H1 (cell line): ENCODE measurements around the gene RFX2. TPM values are rescaled to one million over a fixed set of nuclear protein-coding genes. Genes with fewer than 3 reads are reported as not detected.

ENCODE experiments used
- HDAC2 ChIP-seq, 2 experiments: fragments of 300-600 bp in 1 of 2; sonication (generic) in 1 of 2; IDR thresholded peaks; 2 replicates each; pipeline ENCODE4 v1.6.1; 2011 to 2012; ENCODE audit warnings: low read depth in 2 of 2, low read length in 2 of 2, mild to moderate bottlenecking in 2 of 2, moderate library complexity in 2 of 2, borderline replicate concordance in 1 of 2, inconsistent platforms in 1 of 2
- MAX ChIP-seq: IDR thresholded peaks from 2 replicates; pipeline ENCODE4 v1.6.1; 2012; ENCODE audit warnings: inconsistent platforms
- polyA plus RNA-seq, 7 experiments: library from polyadenylated mRNA; depleted of rRNA in 3 of 7; stranded (reverse) in 5 of 7; unstranded in 2 of 7; fragments of >200 nt in 5 of 7; fragments of 200-250 nt in 2 of 7; gene quantifications; 1 replicate in 5 of 7; 2 replicates in 1 of 7; 4 replicates in 1 of 7; pipeline versions ENCODE4 v1.2.1 to v1.2.3, GENCODE V29; 2011 to 2013; ENCODE audit warnings: missing spikeins in 2 of 7, mixed read lengths in 2 of 7
- total RNA-seq: library from RNA; stranded (reverse); fragmentation: NEBNext Ultra II Directional; extraction: Animal tissue kit (Norgen Biotek cat#: 25700); gene quantifications from 2 replicates; pipeline ENCODE4 v1.2.1, GENCODE V29; 2021

Gene RFX2
- total and polyA plus RNA-seq, 2 of the 8 experiments (the other 6 are each of a cell fraction or from before 2014, with no cell fraction given): 4.8 to 5.3 TPM

GRCh38 chr19:5952193-5953029 is 157.9 kb downstream of the RFX2 start (continued):
- TF ChIP-seq MAX: no peak
- no peak for TF ChIP-seq HDAC2 (IDR thresholded peaks at IDR 0.05; ENCODE audit: borderline replicate concordance in 1 of 2, low read depth in 2 of 2, low read length in 2 of 2)
